ENCODE results near the gene FBXL12.
"Not testable (repeated sequence)": the region's sequence is repeated elsewhere in the genome, so short reads cannot be mapped to it uniquely, and the experiment has no call there.

Gene FBXL12

DNA sequence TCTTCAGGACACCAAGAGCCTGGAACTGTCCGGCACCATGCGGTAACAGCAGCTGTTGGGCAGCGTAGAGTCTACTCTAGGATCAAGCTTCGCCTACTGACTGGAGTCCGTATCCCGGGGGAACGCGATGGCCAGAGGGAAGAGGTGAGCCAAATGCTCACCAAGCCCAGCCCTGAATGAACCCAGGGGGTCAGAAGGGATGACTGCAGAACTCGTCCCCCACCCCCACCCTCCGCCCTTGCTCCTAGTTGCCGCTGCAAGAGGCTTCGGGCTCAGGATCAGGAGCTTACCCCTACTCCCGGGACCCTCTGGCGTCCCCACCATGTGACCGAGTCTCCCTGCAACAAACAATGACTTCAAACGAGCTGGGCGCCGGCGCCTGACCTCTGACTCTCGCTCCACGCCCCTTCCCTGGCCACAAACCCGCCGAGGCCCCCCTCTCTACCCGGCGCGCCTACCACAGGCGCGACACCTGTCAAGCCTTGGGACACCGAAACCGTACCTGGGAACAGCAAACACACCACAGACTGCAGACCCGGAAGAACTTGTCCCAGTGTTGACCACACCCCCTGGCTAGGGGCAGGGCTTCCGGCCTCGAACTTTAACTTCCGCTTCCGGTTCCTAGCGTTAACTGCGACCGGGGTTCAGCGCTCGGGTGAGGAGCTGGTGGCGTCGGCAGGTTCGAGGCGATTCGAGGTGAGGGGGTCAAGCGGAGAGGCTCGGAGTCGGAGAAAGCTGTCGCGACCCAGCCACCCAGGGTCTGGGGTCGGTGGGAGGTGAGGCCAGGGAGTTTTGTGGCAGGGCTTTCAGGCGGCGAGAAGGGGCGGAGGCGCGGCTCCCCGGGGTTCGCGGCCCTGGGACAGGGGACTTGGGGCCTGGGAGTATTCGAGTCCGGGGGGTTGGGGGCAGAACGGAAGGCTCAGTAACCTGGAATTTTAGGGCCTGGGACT lies 8.7 kb upstream of the FBXL12 start, which contains the start of gene UBL5:
Gene UBL5, plus strand, starts transcription at position 630 of the 950 bp plus-strand sequence. CDS start 420 bp downstream, outside the sequence.
- TF ChIP-seq CTCF (IDR thresholded peaks at IDR 0.05; ENCODE audit: low read length, missing control alignments) = no peak
- peak within 1 kb of the TSS; percentile 95 for H3K4me3 ChIP-seq (replicated peaks; ENCODE audit: low read depth, low read length)
- peak; percentile 80 for DNase-seq (ENCODE audit: low read depth)

DNA sequence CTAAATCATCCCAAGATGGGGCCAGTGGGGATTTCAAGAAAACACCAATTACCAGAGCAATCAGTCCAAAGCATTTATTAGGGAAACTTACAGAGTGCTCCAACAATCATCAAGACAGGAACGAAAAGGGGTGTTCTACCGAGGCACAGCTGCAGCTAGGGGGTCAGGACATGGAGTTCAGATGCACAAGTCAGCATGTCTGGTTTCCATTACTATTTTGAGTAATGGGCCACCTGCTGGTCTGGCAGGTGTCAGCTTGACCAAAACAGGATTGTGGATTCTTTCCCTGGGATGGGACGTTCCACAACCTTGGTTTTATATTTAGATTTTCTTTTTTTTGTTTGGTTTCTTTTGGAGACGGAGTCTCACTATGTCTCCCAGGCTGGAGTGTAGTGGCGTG lies 4.9 kb upstream of the FBXL12 start:
- no peak overlapping the region for H3K4me3 ChIP-seq (replicated peaks; ENCODE audit: low read depth, low read length)
- no peak for TF ChIP-seq CTCF (IDR thresholded peaks at IDR 0.05; ENCODE audit: low read length, missing control alignments)
- no peak for DNase-seq (ENCODE audit: low read depth)

GRCh38 chr19:9820034-9820433 lies 1.2 kb upstream of the FBXL12 start:
- not testable (repeated sequence) for DNase-seq (ENCODE audit: low read depth); H3K4me3 ChIP-seq (replicated peaks; ENCODE audit: low read depth, low read length)

DNA sequence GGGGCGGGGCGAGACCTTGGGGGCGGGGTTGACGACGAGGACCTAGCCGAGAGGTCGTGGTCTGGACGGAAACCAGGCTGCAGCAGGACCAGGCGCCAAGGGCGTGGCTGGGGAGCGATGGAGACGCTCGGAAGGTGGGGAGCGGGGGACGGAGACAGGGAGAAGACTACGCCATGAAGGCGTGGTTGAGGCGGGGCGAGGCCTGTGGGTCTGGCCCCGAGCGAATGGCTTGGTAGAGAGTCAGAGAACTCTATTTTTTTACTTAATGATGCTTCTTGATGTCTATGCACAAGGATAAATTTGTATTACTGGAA lies 674 bp upstream of the FBXL12 start:
- peak overlapping the region; percentile 38 for H3K4me3 ChIP-seq (replicated peaks; ENCODE audit: low read depth, low read length)
- TF ChIP-seq CTCF (IDR thresholded peaks at IDR 0.05; ENCODE audit: low read length, missing control alignments) = no peak
- no peak for DNase-seq (ENCODE audit: low read depth)

DNA sequence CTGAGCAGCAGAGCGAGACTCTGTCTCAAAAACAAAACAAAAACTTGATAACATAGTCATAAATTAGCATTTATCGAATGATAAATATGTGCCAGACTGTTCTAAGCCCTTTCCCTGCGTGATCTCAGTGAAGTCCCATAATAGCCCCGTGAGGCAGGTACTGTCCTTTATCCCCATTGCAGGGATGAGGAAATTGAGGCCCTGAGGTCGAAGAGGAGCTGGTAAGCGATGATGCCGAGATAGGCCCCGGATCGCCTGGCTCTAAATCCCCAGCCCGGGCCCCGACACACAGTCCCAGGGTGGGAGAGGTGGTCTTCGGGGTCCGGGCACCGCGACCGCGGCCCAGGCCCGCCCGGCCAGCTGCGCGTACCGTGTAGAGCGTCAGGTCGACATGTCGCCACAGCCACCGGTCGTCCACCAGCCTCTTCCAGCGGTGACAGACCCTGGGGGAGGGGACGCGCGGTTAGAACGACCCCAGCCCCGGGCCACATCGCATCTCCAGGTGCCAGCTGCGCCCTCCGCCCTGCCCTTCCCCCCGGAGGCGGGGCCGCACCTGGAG lies 625 bp downstream of the FBXL12 start:
- peak overlapping the region; percentile 97 for H3K4me3 ChIP-seq (replicated peaks; ENCODE audit: low read depth, low read length)
- TF ChIP-seq CTCF (IDR thresholded peaks at IDR 0.05; ENCODE audit: low read length, missing control alignments) = no peak
- DNase-seq (ENCODE audit: low read depth) = no peak

DNA sequence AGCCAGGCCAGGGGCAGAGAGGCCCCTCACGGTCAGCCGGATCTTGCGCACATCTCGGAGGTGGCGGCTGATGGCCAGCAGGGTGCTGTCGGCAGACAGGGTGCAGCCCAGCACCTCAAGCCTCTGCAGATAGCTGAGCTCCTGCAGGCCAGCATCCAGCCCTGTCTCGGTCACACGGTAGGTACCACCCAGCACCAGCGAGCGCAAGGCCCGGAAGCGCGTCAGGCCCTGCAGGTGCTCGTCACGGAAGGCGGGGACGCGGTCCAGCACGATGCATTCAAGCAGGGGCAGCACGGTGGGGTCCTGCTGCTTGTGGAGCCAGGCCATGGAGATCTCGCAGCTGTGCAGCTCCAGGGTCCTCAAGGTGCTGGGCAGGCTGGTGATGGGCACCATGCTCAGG lies 7.7 kb downstream of the FBXL12 start:
- TF ChIP-seq CTCF (IDR thresholded peaks at IDR 0.05; ENCODE audit: low read length, missing control alignments) = no peak
- no peak overlapping the region for H3K4me3 ChIP-seq (replicated peaks; ENCODE audit: low read depth, low read length)
- DNase-seq (ENCODE audit: low read depth) = no peak

GRCh38 chr19:9808855-9809824 lies 9.7 kb downstream of the FBXL12 start:
- TF ChIP-seq CTCF (IDR thresholded peaks at IDR 0.05; ENCODE audit: low read length, missing control alignments) = no peak
- no peak for DNase-seq (ENCODE audit: low read depth)
- H3K4me3 ChIP-seq (replicated peaks; ENCODE audit: low read depth, low read length) = no peak overlapping the region
